Vagina (tissue), 2 donors: ENCODE measurements around the gene KISS1R. TPM values are rescaled to one million over a fixed set of nuclear protein-coding genes. Genes with fewer than 3 reads are reported as not detected.

ENCODE experiments used
- DNase-seq, 2 donors: peaks; one replicate each; pipeline ENCODE4 v3.0.0-alpha.2; 2017; ENCODE audit errors: extremely low spot score in 2 of 2
- H3K27ac ChIP-seq: fragments of 200-600 bp; sonication (generic); one replicate; pipeline ENCODE4 v1.5.1; 2019
- H3K27me3 ChIP-seq: fragments of 200-600 bp; sonication (generic); one replicate; pipeline ENCODE4 v1.5.1; 2019
- H3K36me3 ChIP-seq, 2 donors: fragments of 200-600 bp; sonication (generic); one replicate each; pipeline ENCODE4 v1.5.1; 2017 to 2019
- H3K4me1 ChIP-seq: fragments of 200-600 bp; sonication (generic); one replicate; pipeline ENCODE4 v1.5.1; 2019
- H3K4me3 ChIP-seq, 2 donors: fragments of 200-600 bp; sonication (generic); 1 replicate in 1 of 2; 2 replicates in 1 of 2; pipeline ENCODE4 v1.5.1; 2016 to 2019
- H3K9me3 ChIP-seq: fragments of 200-600 bp; sonication (generic); one replicate; pipeline ENCODE4 v1.5.1; 2019
- POLR2A ChIP-seq, 2 donors: fragments of 450-650 bp; IDR thresholded peaks; one replicate each; pipeline ENCODE4 v1.6.1; 2017; ENCODE audit warnings: antibody characterized with exemption in 2 of 2, mild to moderate bottlenecking in 2 of 2, moderate library complexity in 2 of 2
- POLR2AphosphoS5 ChIP-seq, 2 donors: sonication (generic); formaldehyde crosslinking; IDR thresholded peaks; one replicate each; pipeline ENCODE4 v1.9.0; 2017; ENCODE audit warnings: antibody characterized with exemption in 2 of 2, mild to moderate bottlenecking in 2 of 2, low read depth in 1 of 2; ENCODE audit not compliant: insufficient read depth in 1 of 2
- intact Hi-C: fragments of 100-400 bp; cut with DNase I; formaldehyde crosslinking; loops from one replicate; pipeline ENCODE4 v1.15.1; 2023
- total RNA-seq: library from RNA; depleted of rRNA; stranded (reverse); fragments of >200 nt; gene quantifications from one replicate; pipeline ENCODE4 v1.2.3, GENCODE V29; 2016
- TF ChIP-seq, protein P1 (sequence below), 3 experiments: fragments of 450-650 bp in 2 of 3; fragments of 200-600 bp in 1 of 3; sonication (generic) in 1 of 3; IDR thresholded peaks; one replicate each; pipeline ENCODE4 v1.5.1; 2017 to 2019; ENCODE audit warnings: antibody characterized with exemption in 3 of 3, mild to moderate bottlenecking in 2 of 3, moderate library complexity in 2 of 3

The KISS1R gene
- total RNA-seq, 1 donor from 2014 or later: not detected

- peaks cover 0 to 23% of the 10 kb centered on the region in 2 donors for H3K36me3 ChIP-seq
- intact Hi-C loops: no loop called here
Measured at GRCh38 chr19:900302-901111, 16.6 kb upstream of the KISS1R start.

GRCh38 chr19:901216-902092 is 15.7 kb upstream of the KISS1R start:
- intact Hi-C loops: no loop called here
- Histone ChIP-seq H3K4me3 (no peak overlapping the region), H3K27me3 (no peaks in the 10 kb centered on the region), H3K27ac (no peak overlapping the region), H3K9me3 (no peaks in the 10 kb centered on the region), H3K4me1 (peaks cover 10% of the 10 kb centered on the region), H3K36me3 (peaks cover 0 to 23% of the 10 kb centered on the region in 2 donors)
- no peak for DNase-seq
- TF ChIP-seq, protein P1, sequence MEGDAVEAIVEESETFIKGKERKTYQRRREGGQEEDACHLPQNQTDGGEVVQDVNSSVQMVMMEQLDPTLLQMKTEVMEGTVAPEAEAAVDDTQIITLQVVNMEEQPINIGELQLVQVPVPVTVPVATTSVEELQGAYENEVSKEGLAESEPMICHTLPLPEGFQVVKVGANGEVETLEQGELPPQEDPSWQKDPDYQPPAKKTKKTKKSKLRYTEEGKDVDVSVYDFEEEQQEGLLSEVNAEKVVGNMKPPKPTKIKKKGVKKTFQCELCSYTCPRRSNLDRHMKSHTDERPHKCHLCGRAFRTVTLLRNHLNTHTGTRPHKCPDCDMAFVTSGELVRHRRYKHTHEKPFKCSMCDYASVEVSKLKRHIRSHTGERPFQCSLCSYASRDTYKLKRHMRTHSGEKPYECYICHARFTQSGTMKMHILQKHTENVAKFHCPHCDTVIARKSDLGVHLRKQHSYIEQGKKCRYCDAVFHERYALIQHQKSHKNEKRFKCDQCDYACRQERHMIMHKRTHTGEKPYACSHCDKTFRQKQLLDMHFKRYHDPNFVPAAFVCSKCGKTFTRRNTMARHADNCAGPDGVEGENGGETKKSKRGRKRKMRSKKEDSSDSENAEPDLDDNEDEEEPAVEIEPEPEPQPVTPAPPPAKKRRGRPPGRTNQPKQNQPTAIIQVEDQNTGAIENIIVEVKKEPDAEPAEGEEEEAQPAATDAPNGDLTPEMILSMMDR (IDR thresholded peaks at IDR 0.05): no peak
- no peak for TF ChIP-seq POLR2A (IDR thresholded peaks at IDR 0.05)
- no peak for TF ChIP-seq POLR2AphosphoS5 (IDR thresholded peaks at IDR 0.05; ENCODE audit: insufficient read depth in 1 of 2, low read depth in 1 of 2)

More at GRCh38 chr19:900302-901111, 16.6 kb upstream of the KISS1R start:
- H3K4me3 ChIP-seq: no peak overlapping the region
- no peak for DNase-seq
- peaks cover 10% of the 10 kb centered on the region for H3K4me1 ChIP-seq
- H3K9me3 ChIP-seq: no peaks in the 10 kb centered on the region
- no peak overlapping the region for H3K27ac ChIP-seq
- no peaks in the 10 kb centered on the region for H3K27me3 ChIP-seq
- no peak for TF ChIP-seq POLR2A (IDR thresholded peaks at IDR 0.05)
- TF ChIP-seq POLR2AphosphoS5 (IDR thresholded peaks at IDR 0.05; ENCODE audit: insufficient read depth in 1 of 2, low read depth in 1 of 2): no peak
- TF ChIP-seq, protein P1 (IDR thresholded peaks at IDR 0.05): no peak

DNA sequence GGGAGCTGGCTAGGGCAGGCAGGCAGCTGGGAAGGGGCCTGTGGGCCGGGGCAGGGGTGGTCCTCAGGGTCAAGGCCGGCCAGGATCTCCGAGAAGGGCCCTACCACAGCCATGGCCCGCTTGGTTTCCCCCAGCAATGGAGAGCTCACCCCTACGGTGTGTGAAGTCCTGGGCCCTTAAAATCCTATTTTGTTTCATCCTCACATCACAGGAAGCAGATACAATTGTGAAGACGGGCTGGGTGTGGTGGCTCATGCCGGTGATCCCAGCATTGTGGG is 15.1 kb upstream of the KISS1R start:
- H3K36me3 ChIP-seq: peaks cover 0 to 21% of the 10 kb centered on the region in 2 donors
- intact Hi-C loops: no loop called here
- peaks cover 10% of the 10 kb centered on the region for H3K4me1 ChIP-seq
- no peaks in the 10 kb centered on the region for H3K9me3 ChIP-seq
- no peak overlapping the region for H3K4me3 ChIP-seq
- no peak for DNase-seq
- TF ChIP-seq POLR2A (IDR thresholded peaks at IDR 0.05): no peak
- no peak for TF ChIP-seq POLR2AphosphoS5 (IDR thresholded peaks at IDR 0.05; ENCODE audit: insufficient read depth in 1 of 2, low read depth in 1 of 2)
- TF ChIP-seq, protein P1 (IDR thresholded peaks at IDR 0.05): no peak
- no peaks in the 10 kb centered on the region for H3K27me3 ChIP-seq
- no peak overlapping the region for H3K27ac ChIP-seq

DNA sequence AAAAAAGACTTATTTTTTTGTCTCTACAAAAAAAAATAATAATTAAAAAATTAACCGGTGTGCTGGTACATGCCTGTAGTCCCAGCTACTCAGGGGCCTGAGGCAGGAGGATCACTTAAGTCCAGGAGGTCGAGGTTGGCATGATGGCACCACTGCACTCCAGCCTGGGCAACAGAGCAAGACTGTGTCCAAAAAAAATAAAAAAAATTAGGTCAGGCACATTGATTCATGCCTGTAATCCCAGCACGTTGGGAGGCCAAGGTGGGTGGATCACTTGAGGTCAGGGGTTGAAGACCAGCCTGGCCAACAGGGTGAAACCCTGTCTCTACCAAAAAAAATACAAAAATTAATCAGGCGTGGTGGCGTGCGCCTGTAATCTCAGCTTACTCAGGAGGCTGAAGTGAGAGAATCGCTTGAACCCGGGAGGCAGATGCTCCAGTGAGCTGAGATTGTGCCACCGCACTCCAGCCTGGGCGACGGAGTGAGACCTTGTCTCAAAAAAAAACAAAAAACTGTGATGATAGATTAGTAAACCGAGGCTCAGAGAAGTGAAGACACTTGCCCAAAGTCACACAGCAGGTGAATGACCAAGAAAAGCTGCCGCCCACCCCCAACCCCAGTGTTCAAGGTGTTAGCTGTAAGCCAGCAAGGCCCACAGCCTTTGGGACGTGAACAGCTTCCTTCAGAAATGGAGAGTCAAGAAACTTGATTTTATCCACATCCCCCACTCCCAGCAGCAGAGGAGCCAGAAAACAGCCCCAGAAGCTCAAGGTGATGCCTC is 14.5 kb upstream of the KISS1R start:
- Histone ChIP-seq H3K4me3 (no peak overlapping the region), H3K27ac (no peak overlapping the region), H3K36me3 (peaks cover 0 to 17% of the 10 kb centered on the region in 2 donors), H3K4me1 (peaks cover 10% of the 10 kb centered on the region), H3K9me3 (no peaks in the 10 kb centered on the region), H3K27me3 (no peaks in the 10 kb centered on the region)
- no peak for DNase-seq
- intact Hi-C loops: no loop called here
- TF ChIP-seq POLR2A (IDR thresholded peaks at IDR 0.05): no peak
- TF ChIP-seq POLR2AphosphoS5 (IDR thresholded peaks at IDR 0.05; ENCODE audit: insufficient read depth in 1 of 2, low read depth in 1 of 2): no peak
- TF ChIP-seq, protein P1 (IDR thresholded peaks at IDR 0.05): no peak
